H1 (cell line): ENCODE measurements around the gene DLX2.
A peak's percentile ranks its signal among the peaks of the same experiment; 100 is the strongest.

ENCODE experiments used
- ASH2L ChIP-seq: fragments of 200-600, 300-600 bp; sonication (generic); IDR thresholded peaks from one replicate; pipeline ENCODE4 v1.7.1; 2017; ENCODE audit warnings: low read length
- CHD1 ChIP-seq: IDR thresholded peaks from 2 replicates; pipeline ENCODE4 v1.6.1; 2012; ENCODE audit warnings: low read depth, low read length, improper control_type of control experiment
- CTCF ChIP-seq, 3 experiments: IDR thresholded peaks; 1 replicate in 2 of 3; 2 replicates in 1 of 3; pipeline versions ENCODE4 v1.5.1 to v1.6.1; 2011; ENCODE audit warnings: low read length in 3 of 3, mild to moderate bottlenecking in 3 of 3, inconsistent platforms in 2 of 3, low read depth in 1 of 3, moderate library complexity in 1 of 3; ENCODE audit not compliant: insufficient read depth in 1 of 3; ENCODE audit errors: control extremely low read depth in 1 of 3
- GABPA ChIP-seq: IDR thresholded peaks from 2 replicates; pipeline ENCODE4 v1.6.1; 2011; ENCODE audit warnings: mild to moderate bottlenecking, low read length, moderate library complexity, borderline replicate concordance; ENCODE audit not compliant: insufficient read depth
- KDM1A ChIP-seq: fragments of 200-600, 300-600 bp; sonication (generic); IDR thresholded peaks from 2 replicates; pipeline ENCODE4 v1.7.1; 2016; ENCODE audit warnings: mild to moderate bottlenecking, low read length, borderline replicate concordance
- MAFK ChIP-seq: IDR thresholded peaks from 2 replicates; pipeline ENCODE4 v1.6.1; 2012; ENCODE audit warnings: low read depth, mild to moderate bottlenecking, improper control_type of control experiment, low read length
- POLR2A ChIP-seq, 2 experiments: IDR thresholded peaks; 1 replicate in 1 of 2; 2 replicates in 1 of 2; pipeline ENCODE4 v1.6.1; 2011; ENCODE audit warnings: low read depth in 2 of 2, low read length in 2 of 2, mild to moderate bottlenecking in 2 of 2; ENCODE audit errors: control extremely low read depth in 1 of 2
- RAD21 ChIP-seq, 2 experiments: IDR thresholded peaks in 1 of 2; conservative IDR thresholded peaks in 1 of 2; 2 replicates each; pipeline ENCODE4 v1.6.1; 2011; ENCODE audit warnings: low read depth in 2 of 2, low read length in 2 of 2, improper control_type of control experiment in 1 of 2, inconsistent platforms in 1 of 2, mild to moderate bottlenecking in 1 of 2, moderate library complexity in 1 of 2
- RFX5 ChIP-seq: IDR thresholded peaks from 2 replicates; pipeline ENCODE4 v1.6.1; 2011; ENCODE audit warnings: low read depth, low read length, improper control_type of control experiment, borderline replicate concordance
- TAF1 ChIP-seq: IDR thresholded peaks from 2 replicates; pipeline ENCODE4 v1.6.1; 2011; ENCODE audit warnings: mild to moderate bottlenecking, low read depth, low read length
- TBP ChIP-seq: IDR thresholded peaks from 2 replicates; pipeline ENCODE4 v1.6.1; 2011; ENCODE audit warnings: low read depth, low read length, improper control_type of control experiment
- USF2 ChIP-seq: IDR thresholded peaks from 2 replicates; pipeline ENCODE4 v1.6.1; 2011; ENCODE audit warnings: low read length, improper control_type of control experiment

DNA sequence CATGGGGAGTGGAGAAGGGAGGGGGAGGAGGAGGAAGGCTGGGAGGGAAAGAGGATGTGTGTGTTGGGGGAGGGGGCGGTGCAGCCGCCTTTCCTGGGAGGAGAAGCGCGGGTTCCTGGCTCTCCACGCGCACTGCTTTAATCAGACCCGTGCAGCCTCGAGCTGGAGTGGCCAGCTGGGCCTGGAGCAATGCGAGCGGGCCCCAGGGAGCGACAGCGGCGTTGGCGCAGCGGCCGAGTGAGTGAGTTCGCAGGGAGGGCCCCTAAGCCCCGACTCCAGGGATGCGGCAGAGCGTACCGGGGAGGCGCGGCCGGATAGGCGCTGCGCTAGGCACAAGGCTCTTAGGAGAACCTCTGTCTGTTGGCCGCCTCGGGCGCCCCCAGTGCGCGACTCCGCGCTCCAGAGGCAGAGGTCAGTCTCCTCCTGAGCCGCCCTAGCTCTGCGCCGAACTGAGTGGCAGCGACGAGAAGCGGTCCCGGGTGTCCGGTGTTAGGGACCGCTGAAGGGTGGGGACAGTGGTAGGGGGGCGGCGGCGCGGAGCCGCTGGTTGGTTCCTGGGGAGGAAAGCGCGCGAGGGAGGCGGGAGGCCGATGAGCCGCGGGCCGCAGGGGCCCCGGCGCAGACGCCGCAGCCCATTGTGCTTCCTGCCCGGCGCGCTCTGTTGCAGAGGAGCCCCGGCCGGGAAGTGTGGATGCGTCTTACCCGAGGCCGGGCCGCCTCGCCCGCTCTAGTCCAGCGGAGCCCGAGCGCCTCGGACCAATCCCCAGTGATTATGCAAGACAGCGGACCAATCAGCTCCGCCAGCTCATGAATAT, 17.8 kb downstream of the DLX2 start:
- TF ChIP-seq RFX5 (no peak), USF2 (no peak), TBP (0 out of 2 replicates have a peak, but pooled peaks have one; percentile 10), POLR2A (IDR thresholded peaks at IDR 0.05; ENCODE audit: control extremely low read depth in 1 of 2, low read depth in 2 of 2, low read length in 2 of 2) (no peak), CHD1 (no peak), CTCF (IDR thresholded peaks at IDR 0.05; ENCODE audit: control extremely low read depth in 1 of 3, insufficient read depth in 1 of 3, low read depth in 1 of 3, low read length in 3 of 3) (no peak), MAFK (no peak), ASH2L (peak; percentile 24), KDM1A (no peak), RAD21 (IDR thresholded peaks at IDR 0.05 in 1 of 2, conservative IDR thresholded peaks at IDR 0.05 in 1 of 2; ENCODE audit: low read depth in 2 of 2, low read length in 2 of 2) (no peak), GABPA (no peak), TAF1 (peak; percentile 51; the same call in 1 of the 2 replicates)
